COLO668 (cell line): ENCODE measurements around the gene E2F3.
"Not testable (repeated sequence)": the region's sequence is repeated elsewhere in the genome, so short reads cannot be mapped to it uniquely, and the experiment has no call there.

ENCODE experiments used
- DNase-seq: peaks from one replicate; lab custom pipeline; 2025; ENCODE audit not compliant: unreplicated experiment; lab: John Stamatoyannopoulos, UW

Gene E2F3

GRCh38 chr6:20525208-20525607 lies 123.5 kb downstream of the E2F3 start:
- DNase-seq, result not testable (repeated sequence)

GRCh38 chr6:20529086-20529448 lies 127.4 kb downstream of the E2F3 start:
- DNase-seq, result not testable (repeated sequence)

- DNase-seq, result no peak
These were observed 131.2 kb downstream of the E2F3 start for GRCh38 chr6:20532881-20533280.

DNA sequence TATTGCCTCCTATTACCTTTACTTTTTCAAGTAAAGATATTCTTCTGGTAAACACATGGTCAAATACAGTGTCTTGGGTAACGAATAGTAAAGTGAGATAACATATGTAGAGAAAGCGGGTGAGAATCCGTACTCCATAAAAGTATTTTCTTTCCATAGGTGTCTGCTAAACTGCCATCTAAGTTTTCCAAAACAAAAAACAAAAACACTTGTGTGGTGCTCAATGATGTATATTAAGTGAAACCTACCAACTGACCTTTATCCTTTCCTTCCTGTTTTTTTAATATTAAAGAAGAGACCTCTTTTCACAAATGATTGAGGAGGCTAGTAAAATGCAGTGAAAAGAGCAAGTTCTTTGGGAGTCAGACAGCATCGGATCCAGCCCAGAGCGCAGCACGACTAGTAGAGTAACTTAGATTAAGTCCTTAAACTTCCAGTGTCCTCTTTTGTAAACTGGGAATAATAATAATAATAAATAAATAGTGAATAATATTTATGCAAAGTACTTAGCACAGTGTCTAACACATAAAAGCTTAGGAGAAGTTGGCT lies 132.1 kb downstream of the E2F3 start:
- DNase-seq, result no peak

DNA sequence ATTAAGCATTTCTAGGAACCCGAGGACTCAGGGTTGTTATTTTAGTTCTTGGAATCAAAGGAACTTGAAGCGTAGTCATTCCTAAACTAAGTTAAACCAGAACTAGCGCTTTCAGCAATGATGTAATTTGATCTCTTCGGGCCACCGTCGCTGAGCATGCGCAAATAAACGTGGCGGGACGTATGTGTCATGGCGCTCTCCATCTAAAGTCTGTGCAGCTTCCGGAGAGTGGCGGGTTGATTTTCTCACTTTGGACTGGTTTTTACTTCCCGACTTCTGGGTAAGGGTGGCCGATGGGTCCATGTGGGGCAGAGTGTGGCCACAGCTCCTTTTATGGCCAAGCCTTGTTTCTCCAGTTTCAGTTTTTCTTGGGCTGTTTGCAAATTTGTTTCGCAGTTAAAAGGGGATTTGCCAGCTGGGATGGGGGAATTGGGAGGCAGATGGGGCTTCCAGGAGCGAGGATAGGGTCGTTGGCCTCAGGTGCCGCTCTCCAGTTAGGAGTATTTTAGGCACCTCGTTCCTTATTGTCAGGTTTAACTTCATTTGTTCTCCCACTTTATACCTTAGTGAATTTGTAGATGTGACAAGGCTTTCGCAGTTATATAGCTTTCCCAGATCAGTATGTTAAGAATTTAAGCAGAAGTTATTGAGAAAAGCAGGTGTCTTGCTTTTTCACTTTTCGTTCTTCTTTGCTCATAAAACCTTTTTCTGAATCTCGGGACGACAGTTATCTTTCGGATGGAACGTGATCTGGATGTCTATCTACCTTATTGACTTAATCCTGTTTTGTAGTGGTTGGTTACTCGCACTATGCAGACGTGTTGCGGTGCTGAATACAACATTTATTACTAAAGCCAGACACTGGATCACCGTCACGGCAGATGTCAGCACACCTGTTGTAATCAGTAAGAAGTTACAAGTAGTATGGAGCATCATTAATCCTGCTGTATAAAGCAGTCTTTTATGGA lies 132.9 kb downstream of the E2F3 start, which contains the start of gene CDKAL1:
CDKAL1 (plus strand) TSS at position 163 of the 968 bp plus-strand sequence. CDS start 11,894 bp downstream, outside the sequence.
- peak; percentile 78 for DNase-seq

DNA sequence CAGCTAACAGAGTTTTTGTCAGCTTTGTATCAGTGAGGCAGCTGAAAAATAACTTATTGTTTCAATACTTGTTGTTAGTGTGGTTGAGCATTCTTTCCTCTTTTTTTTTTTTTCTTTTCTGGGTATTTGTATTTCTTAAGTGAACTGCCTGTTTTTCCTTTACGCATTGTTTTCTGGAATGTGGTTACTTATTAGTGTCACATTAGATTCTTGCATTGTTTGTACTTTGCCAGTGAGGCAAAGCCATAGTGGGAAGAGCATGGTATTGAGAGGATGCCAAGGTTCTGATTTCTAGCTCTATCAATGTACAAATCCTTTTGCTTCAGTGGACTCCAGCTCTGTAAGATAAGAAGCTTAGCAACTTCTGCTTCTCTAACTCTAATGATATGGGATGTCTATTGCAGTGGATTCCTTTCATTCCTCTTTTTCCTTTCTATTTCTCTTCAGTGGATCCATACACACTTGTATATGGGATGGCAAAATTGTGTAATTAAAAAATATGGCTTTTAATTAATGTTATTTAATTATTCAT lies 136.5 kb downstream of the E2F3 start:
- no peak for DNase-seq

- DNase-seq, result no peak
These were observed 137.2 kb downstream of the E2F3 start for GRCh38 chr6:20538907-20539306.

GRCh38 chr6:20539387-20539786 lies 137.7 kb downstream of the E2F3 start:
- DNase-seq, result no peak

- peak; percentile 10 for DNase-seq
These were observed 139.0 kb downstream of the E2F3 start for GRCh38 chr6:20540683-20541082.

DNA sequence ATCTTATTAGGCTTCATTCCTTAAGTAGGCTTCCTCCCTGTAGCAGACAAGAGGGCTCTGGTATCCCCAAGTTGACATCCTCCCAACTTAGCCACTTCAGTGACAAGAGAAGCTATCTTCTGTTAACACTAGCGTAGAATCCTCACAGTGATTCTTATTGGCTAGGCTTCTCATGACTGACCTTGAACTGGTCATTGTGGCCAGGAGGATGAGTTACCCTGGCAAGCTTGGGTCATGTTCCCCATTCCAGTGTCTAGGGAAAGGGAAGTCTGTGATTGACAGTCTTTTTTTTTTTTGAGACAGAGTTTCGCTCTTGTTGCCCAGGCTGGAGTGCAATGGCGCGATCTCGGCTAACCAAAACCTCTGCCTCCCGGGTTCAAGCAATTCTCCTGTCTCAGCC lies 139.7 kb downstream of the E2F3 start:
- no peak for DNase-seq

DNA sequence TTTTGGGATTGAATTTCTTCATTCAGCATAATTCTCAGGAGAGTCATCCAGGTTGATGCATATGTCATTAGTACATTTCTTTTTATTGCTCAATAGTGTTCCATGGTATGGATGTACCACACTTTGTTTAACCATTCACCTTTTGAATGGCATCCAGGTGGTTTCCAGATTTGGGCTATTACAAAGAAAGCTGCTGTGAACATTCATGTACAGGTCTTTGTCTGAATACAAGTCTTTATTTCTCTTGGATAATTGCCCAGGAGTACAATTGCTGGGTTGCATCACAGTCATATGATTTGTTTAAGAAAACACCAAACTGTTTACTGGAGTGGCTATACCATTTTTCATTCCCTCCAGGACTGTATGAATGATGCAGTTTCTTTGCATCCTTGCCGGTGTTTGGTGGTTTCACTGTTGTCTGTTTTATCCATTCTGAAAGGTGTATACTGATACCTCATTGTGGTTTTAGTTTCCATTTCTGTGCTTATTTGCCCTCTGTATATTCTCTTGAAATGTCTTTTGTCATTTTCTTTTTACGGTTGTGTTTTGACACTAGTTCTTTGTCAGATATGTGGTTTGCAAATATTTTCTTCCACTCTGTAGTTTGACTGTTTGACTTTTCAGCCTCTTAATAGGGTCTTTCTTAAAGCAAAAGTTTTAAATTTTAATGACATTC lies 141.4 kb downstream of the E2F3 start:
- DNase-seq, result peak; percentile 49
